GM23248 (cell line): ENCODE data around the gene ABCD1.

Experiments
- EZH2 ChIP-seq: fragments of 200-600 bp; sonication (generic); IDR thresholded peaks from 2 replicates; pipeline ENCODE4 v1.6.1; 2018; ENCODE audit warnings: antibody characterized with exemption, mild to moderate bottlenecking; ENCODE audit not compliant: insufficient read depth, poor library complexity, severe bottlenecking
- EZH2phosphoT487 ChIP-seq: fragments of 200-600 bp; sonication (generic); IDR thresholded peaks from 2 replicates; pipeline ENCODE4 v1.6.1; 2018; ENCODE audit warnings: antibody characterized with exemption, moderate library complexity, mild to moderate bottlenecking, low read depth; ENCODE audit not compliant: insufficient read depth

DNA sequence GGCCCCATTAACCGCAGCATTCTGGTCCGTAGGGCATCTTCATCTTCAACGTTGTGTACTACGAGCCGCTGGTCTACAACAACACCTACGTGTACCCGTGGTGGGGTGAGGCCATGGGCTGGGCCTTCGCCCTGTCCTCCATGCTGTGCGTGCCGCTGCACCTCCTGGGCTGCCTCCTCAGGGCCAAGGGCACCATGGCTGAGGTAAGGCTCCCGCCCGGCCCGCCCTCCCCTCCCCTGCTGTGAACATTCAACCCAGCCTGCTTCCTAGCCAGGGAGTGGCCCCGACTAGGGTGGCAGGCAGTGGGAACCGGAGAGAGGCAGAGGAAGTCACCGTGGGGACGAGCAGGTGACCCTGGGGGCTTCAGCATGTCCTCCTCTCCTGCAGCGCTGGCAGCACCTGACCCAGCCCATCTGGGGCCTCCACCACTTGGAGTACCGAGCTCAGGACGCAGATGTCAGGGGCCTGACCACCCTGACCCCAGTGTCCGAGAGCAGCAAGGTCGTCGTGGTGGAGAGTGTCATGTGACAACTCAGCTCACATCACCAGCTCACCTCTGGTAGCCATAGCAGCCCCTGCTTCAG is 29.9 kb upstream of the ABCD1 start:
- no peak for TF ChIP-seq EZH2
- no peak for TF ChIP-seq EZH2phosphoT487
